Prostate gland (tissue), 2 donors: Measurements from ENCODE around the gene P2RY6. TPM values are rescaled to one million over a fixed set of nuclear protein-coding genes. Genes with fewer than 3 reads are reported as not detected.

Source experiments
- DNase-seq: peaks from one replicate; pipeline ENCODE4 v3.0.0-alpha.2; 2019; ENCODE audit warnings: low spot score
- H3K27ac ChIP-seq, 2 donors: fragments of 200-600 bp; sonication (generic); 2 replicates each; pipeline ENCODE4 v1.5.1; 2017 to 2019
- H3K27me3 ChIP-seq: fragments of 200-600 bp; sonication (generic); replicated peaks from 2 replicates; pipeline ENCODE4 v1.5.1; 2019; ENCODE audit not compliant: insufficient read depth
- H3K36me3 ChIP-seq, 2 donors: fragments of 200-600 bp; sonication (generic); 1 replicate in 1 of 2; 2 replicates in 1 of 2; pipeline versions ENCODE4 v1.5.1 to v1.8.1; 2017 to 2019
- H3K4me1 ChIP-seq: fragments of 200-600 bp; sonication (generic); replicated peaks from 2 replicates; pipeline ENCODE4 v1.5.1; 2019
- H3K4me3 ChIP-seq, 2 donors: fragments of 200-600 bp; sonication (generic); 2 replicates each; pipeline ENCODE4 v1.5.1; 2017 to 2019
- H3K9me3 ChIP-seq: fragments of 200-600 bp; sonication (generic); 2 replicates; pipeline ENCODE4 v1.5.1; 2017
- CTCF ChIP-seq, 4 experiments: fragments of 200-600 bp in 2 of 4; fragments of 450-650 bp in 2 of 4; sonication (generic) in 2 of 4; IDR thresholded peaks; 1 replicate in 3 of 4; 2 replicates in 1 of 4; pipeline ENCODE4 v1.5.1; 2016 to 2019; ENCODE audit warnings: antibody characterized with exemption in 4 of 4, mild to moderate bottlenecking in 2 of 4, moderate library complexity in 2 of 4
- POLR2A ChIP-seq: fragments of 450-650 bp; IDR thresholded peaks from one replicate; pipeline ENCODE4 v1.6.1; 2016; ENCODE audit warnings: antibody characterized with exemption, mild to moderate bottlenecking
- POLR2AphosphoS5 ChIP-seq: sonication (generic); formaldehyde crosslinking; IDR thresholded peaks from one replicate; pipeline ENCODE4 v1.6.1; 2017; ENCODE audit warnings: antibody characterized with exemption
- WGBS: methylation state at CpG from one replicate; pipeline ENCODE4 v1.1.5; 2018; 5-methylcytosine and 5-hydroxymethylcytosine counted together
- intact Hi-C: fragments of 100-400 bp; cut with DNase I; formaldehyde crosslinking; loops from one replicate; pipeline ENCODE4 v1.14.2; 2022
- total RNA-seq, 2 donors: library from RNA; depleted of rRNA; stranded (reverse); fragments of >200 nt; gene quantifications; one replicate each; pipeline ENCODE4 v1.1.0, GENCODE V29; 2016

P2RY6 gene
- total RNA-seq, 2 donors from 2014 or later, result 0.64 to 3.5 TPM

GRCh38 chr11:73260127-73260457 is 12.0 kb upstream of the P2RY6 start:
- intact Hi-C loops, result no loop called here
- DNase-seq, result no peak

GRCh38 chr11:73262851-73263495 is 9.2 kb upstream of the P2RY6 start:
- no peaks in the 10 kb centered on the region for H3K36me3 ChIP-seq
- H3K27ac ChIP-seq, result no peak overlapping the region
- no peaks in the 10 kb centered on the region for H3K9me3 ChIP-seq
- intact Hi-C loops, result no loop called here
- 75% methylated on average over 5 of the region's 5 CpGs for WGBS
- H3K27me3 ChIP-seq, result no peaks in the 10 kb centered on the region
- DNase-seq, result no peak
- TF ChIP-seq POLR2A (no peak), POLR2AphosphoS5 (no peak), CTCF (IDR thresholded peaks at IDR 0.05) (no peak)
- H3K4me3 ChIP-seq, result no peak overlapping the region
- H3K4me1 ChIP-seq, result peaks cover 2% of the 10 kb centered on the region

More at GRCh38 chr11:73260127-73260457, 12.0 kb upstream of the P2RY6 start:
- H3K4me3 ChIP-seq, result no peak overlapping the region
- peaks cover 2% of the 10 kb centered on the region for H3K4me1 ChIP-seq
- no peak for TF ChIP-seq POLR2AphosphoS5
- TF ChIP-seq POLR2A, result no peak
- no peak for TF ChIP-seq CTCF (IDR thresholded peaks at IDR 0.05)
- no peaks in the 10 kb centered on the region for H3K9me3 ChIP-seq
- no peaks in the 10 kb centered on the region for H3K27me3 ChIP-seq
- H3K36me3 ChIP-seq, result no peaks in the 10 kb centered on the region
- no peak overlapping the region for H3K27ac ChIP-seq

- no peak for TF ChIP-seq POLR2A
- TF ChIP-seq CTCF (IDR thresholded peaks at IDR 0.05), result no peak
- no peak for TF ChIP-seq POLR2AphosphoS5
- intact Hi-C loops, result no loop called here
- no peak for DNase-seq
These were observed 8.5 kb upstream of the P2RY6 start for GRCh38 chr11:73263640-73264039.

GRCh38 chr11:73265278-73265810 is 6.8 kb upstream of the P2RY6 start:
- no peak for DNase-seq
- intact Hi-C loops, result no loop called here
- TF ChIP-seq POLR2A (no peak), POLR2AphosphoS5 (no peak), CTCF (IDR thresholded peaks at IDR 0.05) (no peak)

More at GRCh38 chr11:73263640-73264039, 8.5 kb upstream of the P2RY6 start:
- Histone ChIP-seq H3K4me1 (peaks cover 2% of the 10 kb centered on the region), H3K27me3 (no peaks in the 10 kb centered on the region), H3K4me3 (no peak overlapping the region), H3K36me3 (no peaks in the 10 kb centered on the region), H3K27ac (no peak overlapping the region), H3K9me3 (no peaks in the 10 kb centered on the region)
- WGBS, result 90% methylated on average over 2 of the region's 2 CpGs

More at GRCh38 chr11:73265278-73265810, 6.8 kb upstream of the P2RY6 start:
- 95% methylated on average over 4 of the region's 4 CpGs for WGBS
- Histone ChIP-seq H3K4me3 (no peak overlapping the region), H3K27me3 (no peaks in the 10 kb centered on the region), H3K36me3 (no peaks in the 10 kb centered on the region), H3K9me3 (no peaks in the 10 kb centered on the region), H3K27ac (no peak overlapping the region), H3K4me1 (peaks cover 2% of the 10 kb centered on the region)
